ENCODE measurements around the gene SPATA46.

Gene SPATA46

DNA sequence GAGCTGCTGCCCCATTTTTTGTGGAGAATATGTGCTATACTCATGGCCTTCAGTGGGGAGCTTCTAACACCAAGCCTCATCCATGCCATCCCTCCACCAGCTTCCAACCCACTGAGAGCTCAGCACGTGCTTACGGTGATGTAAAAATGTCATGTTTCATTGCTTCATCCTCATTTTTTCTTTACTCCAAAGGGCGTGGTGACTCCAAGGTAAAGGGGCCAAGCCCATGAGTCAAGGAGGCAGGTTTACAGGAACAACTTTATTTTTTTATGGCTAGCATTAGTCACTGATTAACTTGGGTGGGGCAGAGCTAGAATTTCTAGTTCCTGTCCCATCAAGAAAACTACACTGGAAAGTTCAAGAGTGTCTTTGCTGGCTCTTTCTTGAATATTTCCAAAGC is 4.7 kb upstream of the SPATA46 start, which contains the start of gene C1orf226:
Gene C1orf226 (plus strand): TSS at position 346 of the 400 bp plus-strand sequence. CDS start 174 bp downstream, outside the sequence.
- TF ChIP-seq, protein P1, sequence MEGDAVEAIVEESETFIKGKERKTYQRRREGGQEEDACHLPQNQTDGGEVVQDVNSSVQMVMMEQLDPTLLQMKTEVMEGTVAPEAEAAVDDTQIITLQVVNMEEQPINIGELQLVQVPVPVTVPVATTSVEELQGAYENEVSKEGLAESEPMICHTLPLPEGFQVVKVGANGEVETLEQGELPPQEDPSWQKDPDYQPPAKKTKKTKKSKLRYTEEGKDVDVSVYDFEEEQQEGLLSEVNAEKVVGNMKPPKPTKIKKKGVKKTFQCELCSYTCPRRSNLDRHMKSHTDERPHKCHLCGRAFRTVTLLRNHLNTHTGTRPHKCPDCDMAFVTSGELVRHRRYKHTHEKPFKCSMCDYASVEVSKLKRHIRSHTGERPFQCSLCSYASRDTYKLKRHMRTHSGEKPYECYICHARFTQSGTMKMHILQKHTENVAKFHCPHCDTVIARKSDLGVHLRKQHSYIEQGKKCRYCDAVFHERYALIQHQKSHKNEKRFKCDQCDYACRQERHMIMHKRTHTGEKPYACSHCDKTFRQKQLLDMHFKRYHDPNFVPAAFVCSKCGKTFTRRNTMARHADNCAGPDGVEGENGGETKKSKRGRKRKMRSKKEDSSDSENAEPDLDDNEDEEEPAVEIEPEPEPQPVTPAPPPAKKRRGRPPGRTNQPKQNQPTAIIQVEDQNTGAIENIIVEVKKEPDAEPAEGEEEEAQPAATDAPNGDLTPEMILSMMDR (IDR thresholded peaks at IDR 0.05; ENCODE audit: low read depth, low read length), result no peak
- DNase-seq (ENCODE audit: extremely low read depth, low read depth), result no peak

DNA sequence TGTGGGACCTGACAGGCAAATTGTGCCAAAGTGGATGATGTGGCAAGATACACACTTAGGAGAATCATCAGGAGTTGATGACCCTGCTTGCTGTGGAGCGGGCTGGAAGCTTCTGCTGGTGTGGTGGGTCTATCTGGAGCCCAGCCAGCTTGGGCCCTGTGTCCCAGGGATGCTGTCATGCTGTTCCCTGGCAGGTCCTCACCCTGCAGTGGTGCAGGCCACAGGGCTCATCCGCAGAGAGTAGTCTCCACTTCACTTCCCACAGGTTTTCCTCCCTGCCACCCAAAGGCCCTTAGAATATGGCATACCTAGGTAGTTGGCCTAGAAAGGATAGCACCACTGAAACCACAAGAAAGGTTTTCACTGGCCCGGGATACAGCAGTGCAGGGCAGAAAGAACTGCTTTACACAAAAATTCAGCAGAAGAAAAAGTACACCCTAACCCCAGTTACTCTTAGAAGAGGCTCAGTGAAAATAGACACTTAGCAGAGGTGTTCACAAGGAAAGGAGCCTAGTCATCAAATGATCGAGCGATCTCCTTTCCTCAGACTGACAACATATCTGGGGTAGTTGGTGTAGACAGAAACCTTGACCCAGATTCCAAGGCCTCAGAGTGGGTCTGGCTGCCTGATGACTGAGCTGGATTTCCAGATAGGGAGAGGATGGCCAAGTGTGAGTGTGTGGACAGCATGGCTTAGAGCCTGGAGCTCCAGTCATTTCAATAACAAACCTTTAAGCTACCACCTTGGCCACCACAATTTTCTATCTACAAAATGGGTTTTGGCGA is 3.6 kb upstream of the SPATA46 start:
- TF ChIP-seq, protein P1 (IDR thresholded peaks at IDR 0.05; ENCODE audit: low read depth, low read length), result no peak
- no peak for DNase-seq (ENCODE audit: extremely low read depth, low read depth)

DNA sequence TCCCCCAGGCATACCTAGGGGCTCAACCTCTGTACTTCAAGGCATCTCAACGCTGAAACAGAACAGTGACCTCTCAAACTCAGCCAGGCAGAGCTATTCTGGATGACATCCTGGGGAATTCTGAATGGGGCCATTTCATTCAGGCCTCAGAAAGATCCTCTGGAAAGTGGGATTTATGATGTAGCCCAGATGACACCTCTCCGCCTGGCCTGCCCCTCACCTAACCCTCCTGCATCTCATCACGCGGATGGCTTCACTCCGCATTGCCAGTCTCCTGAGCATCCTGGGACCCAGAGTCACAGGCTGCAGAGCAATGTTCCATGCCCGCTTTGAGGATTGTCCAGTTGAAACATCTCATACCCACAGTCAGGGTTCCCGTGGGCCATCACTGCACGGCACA is 1.2 kb downstream of the SPATA46 start:
- TF ChIP-seq, protein P1 (IDR thresholded peaks at IDR 0.05; ENCODE audit: low read depth, low read length), result no peak
- DNase-seq (ENCODE audit: extremely low read depth, low read depth), result no peak

DNA sequence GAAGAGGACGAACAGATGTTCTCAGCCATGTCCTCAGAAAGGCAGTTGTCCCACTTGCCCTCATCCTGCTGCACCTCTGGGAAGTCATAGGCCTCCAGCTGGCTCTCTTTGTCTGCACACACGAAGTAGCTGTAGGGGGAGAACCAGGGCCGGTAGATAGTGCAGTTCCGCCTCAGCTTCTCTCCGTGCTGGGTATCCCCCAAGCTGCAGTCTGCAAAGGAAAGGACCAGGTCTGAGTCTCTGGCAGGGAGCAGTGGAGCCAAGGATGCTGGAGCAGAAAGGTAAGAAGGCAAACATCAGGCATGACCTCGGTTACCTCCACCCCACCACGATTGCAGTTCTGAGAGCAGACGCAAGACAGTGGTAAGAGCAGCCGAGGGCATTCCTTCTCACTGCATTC is 2.2 kb downstream of the SPATA46 start:
- TF ChIP-seq, protein P1 (IDR thresholded peaks at IDR 0.05; ENCODE audit: low read depth, low read length), result no peak
- DNase-seq (ENCODE audit: extremely low read depth, low read depth), result no peak

DNA sequence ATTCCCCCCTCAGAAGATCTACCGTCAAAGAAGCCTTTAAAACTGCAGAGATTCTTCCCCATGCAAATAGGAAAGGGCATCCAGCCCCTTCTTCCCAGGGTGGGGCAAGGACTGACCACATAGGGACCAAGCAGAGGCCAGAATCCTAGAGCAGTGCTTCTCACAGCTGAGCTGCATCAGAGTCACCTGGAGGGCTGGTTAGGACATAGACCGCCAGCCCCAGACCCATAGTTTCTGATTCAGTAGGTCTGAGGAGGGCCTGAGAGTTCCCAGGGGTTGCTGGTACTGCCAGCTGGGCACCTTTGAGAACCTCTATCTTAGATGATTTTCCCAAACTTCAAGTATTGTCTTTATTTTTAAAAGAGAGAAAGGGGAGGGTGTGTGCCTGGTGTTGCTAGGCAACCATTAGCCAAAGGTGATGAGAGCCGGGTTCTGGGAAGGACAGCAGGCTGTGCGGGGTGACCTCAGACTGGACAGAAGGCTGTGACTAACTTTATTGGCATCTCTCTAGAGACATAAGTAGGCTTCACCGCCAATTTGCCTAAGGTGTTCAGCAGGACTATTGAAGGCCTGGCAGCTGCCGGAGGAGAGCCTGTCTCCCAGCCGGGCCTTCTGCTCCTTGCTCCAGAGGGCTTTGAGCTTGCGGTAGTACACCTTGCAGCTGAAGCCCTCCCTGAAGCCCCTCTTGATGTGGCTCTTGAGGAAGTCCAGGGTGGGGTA is 3.0 kb downstream of the SPATA46 start:
- TF ChIP-seq, protein P1 (IDR thresholded peaks at IDR 0.05; ENCODE audit: low read depth, low read length), result no peak
- DNase-seq (ENCODE audit: extremely low read depth, low read depth), result no peak

DNA sequence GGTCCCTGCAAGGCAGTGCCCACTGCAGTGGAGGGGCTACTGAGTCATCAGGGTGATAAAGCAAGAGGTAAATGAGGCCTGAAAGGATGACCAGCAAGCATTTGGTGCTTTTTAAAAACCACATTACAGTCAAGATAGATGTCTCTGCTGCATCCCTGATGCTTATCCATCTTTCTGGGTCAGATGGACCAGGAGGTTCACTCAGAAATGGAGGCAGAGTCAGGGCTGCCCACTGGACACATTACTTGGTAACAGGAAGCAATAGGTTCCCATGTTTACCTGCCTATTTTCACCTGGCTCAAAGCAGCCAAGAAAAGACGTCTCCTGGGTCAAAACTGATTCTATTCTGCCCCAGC is 3.6 kb downstream of the SPATA46 start:
- DNase-seq (ENCODE audit: extremely low read depth, low read depth), result no peak

More for the DNA sequence above, 3.6 kb downstream of the SPATA46 start:
- TF ChIP-seq, protein P1 (IDR thresholded peaks at IDR 0.05; ENCODE audit: low read depth, low read length), result no peak
